Loucy (cell line): ENCODE measurements around the gene PODXL2.

Source experiments
- H2AFZ ChIP-seq: fragments of 200-600 bp; sonication (generic); 2 replicates; pipeline ENCODE4 v1.6.0; 2016; ENCODE audit warnings: antibody characterized with exemption, mild to moderate bottlenecking, low read length, moderate library complexity
- H3F3A ChIP-seq: fragments of 200-600 bp; 2 replicates; pipeline ENCODE4 v1.6.0; 2016; ENCODE audit warnings: antibody characterized with exemption, low read depth, mild to moderate bottlenecking
- H3K27me3 ChIP-seq: fragments of 200-600 bp; sonication (generic); 2 replicates; pipeline ENCODE4 v1.6.1; 2014; ENCODE audit warnings: low read length, mild to moderate bottlenecking; ENCODE audit not compliant: insufficient read depth, poor library complexity, severe bottlenecking
- H3K36me3 ChIP-seq: fragments of 200-600 bp; sonication (generic); 2 replicates; pipeline ENCODE4 v1.6.1; 2016; ENCODE audit warnings: low read length; ENCODE audit not compliant: insufficient read depth
- H3K4me1 ChIP-seq: fragments of 200-600 bp; sonication (generic); 2 replicates; pipeline ENCODE4 v1.5.1; 2014; ENCODE audit warnings: low read length, mild to moderate bottlenecking; ENCODE audit not compliant: insufficient read depth, poor library complexity, severe bottlenecking
- H3K4me2 ChIP-seq: fragments of 200-600 bp; sonication (generic); 2 replicates; pipeline ENCODE4 v1.6.0; 2014; ENCODE audit warnings: antibody characterized with exemption, low read length, low read depth, mild to moderate bottlenecking; ENCODE audit not compliant: poor library complexity, severe bottlenecking
- H3K4me3 ChIP-seq: fragments of 200-600 bp; sonication (generic); 2 replicates; pipeline ENCODE4 v1.5.1; 2014; ENCODE audit warnings: low read length, mild to moderate bottlenecking, mixed read lengths; ENCODE audit not compliant: poor library complexity, severe bottlenecking
- H3K79me2 ChIP-seq: fragments of 200-600 bp; sonication (generic); 2 replicates; pipeline ENCODE4 v1.6.1; 2014; ENCODE audit warnings: low read length; ENCODE audit not compliant: insufficient read depth
- H3K9ac ChIP-seq: fragments of 200-600 bp; sonication (generic); 2 replicates; pipeline ENCODE4 v1.6.0; 2014; ENCODE audit warnings: mild to moderate bottlenecking, low read depth, low read length, moderate library complexity; ENCODE audit not compliant: poor library complexity, severe bottlenecking
- H3K9me2 ChIP-seq: fragments of 200-600 bp; sonication (generic); replicated peaks from 2 replicates; pipeline ENCODE4 v1.6.1; 2016; ENCODE audit warnings: low read depth, low read length, mixed read lengths
- H3K9me3 ChIP-seq: fragments of 200-600 bp; sonication (generic); 2 replicates; pipeline ENCODE4 v1.6.1; 2014; ENCODE audit warnings: mild to moderate bottlenecking, antibody characterized with exemption, low read length, low read depth; ENCODE audit not compliant: insufficient read depth
- H4K20me1 ChIP-seq: fragments of 200-600 bp; sonication (generic); 2 replicates; pipeline ENCODE4 v1.6.0; 2014; ENCODE audit warnings: antibody characterized with exemption, low read length, mild to moderate bottlenecking; ENCODE audit not compliant: insufficient read depth, poor library complexity, severe bottlenecking
- CTCF ChIP-seq: fragments of 200-600 bp; sonication (generic); conservative IDR thresholded peaks from 2 replicates; pipeline ENCODE4 v1.5.1; 2014; ENCODE audit warnings: mild to moderate bottlenecking, antibody characterized with exemption, low read length
- EZH2phosphoT487 ChIP-seq: fragments of 200-600 bp; IDR thresholded peaks from 2 replicates; pipeline ENCODE4 v1.6.1; 2018; ENCODE audit warnings: antibody characterized with exemption, mild to moderate bottlenecking, moderate library complexity, borderline replicate concordance

PODXL2 gene

GRCh38 chr3:127719369-127719768 lies 90.4 kb downstream of the PODXL2 start:
- Histone ChIP-seq H2AFZ (no peak overlapping the region), H3K9ac (no peak overlapping the region), H3K27me3 (no peaks in the 10 kb centered on the region), H3F3A (no peaks in the 10 kb centered on the region), H3K79me2 (no peaks in the 10 kb centered on the region), H4K20me1 (no peaks in the 10 kb centered on the region), H3K4me3 (no peak overlapping the region), H3K4me2 (no peak overlapping the region), H3K9me3 (no peaks in the 10 kb centered on the region), H3K36me3 (peaks cover 78% of the 10 kb centered on the region), H3K9me2 (no peaks in the 10 kb centered on the region), H3K4me1 (no peaks in the 10 kb centered on the region)
- no peak for TF ChIP-seq EZH2phosphoT487
- TF ChIP-seq CTCF = no peak

- Histone ChIP-seq H3F3A (no peaks in the 10 kb centered on the region), H3K36me3 (peaks cover 80% of the 10 kb centered on the region), H3K79me2 (no peaks in the 10 kb centered on the region), H2AFZ (no peak overlapping the region), H4K20me1 (no peaks in the 10 kb centered on the region), H3K27me3 (no peaks in the 10 kb centered on the region), H3K4me1 (no peaks in the 10 kb centered on the region), H3K9me3 (no peaks in the 10 kb centered on the region), H3K4me2 (no peak overlapping the region), H3K9ac (no peak overlapping the region), H3K9me2 (no peaks in the 10 kb centered on the region), H3K4me3 (no peak overlapping the region)
- TF ChIP-seq EZH2phosphoT487 (no peak), CTCF (no peak)
Observed at GRCh38 chr3:127720161-127720823, 91.3 kb downstream of the PODXL2 start.

GRCh38 chr3:127720985-127721935 lies 92.3 kb downstream of the PODXL2 start:
- H3K4me1 ChIP-seq = no peaks in the 10 kb centered on the region
- H4K20me1 ChIP-seq = no peaks in the 10 kb centered on the region
- H3K4me2 ChIP-seq = no peak overlapping the region
- H2AFZ ChIP-seq = no peak overlapping the region
- H3K9me2 ChIP-seq = no peaks in the 10 kb centered on the region
- no peaks in the 10 kb centered on the region for H3F3A ChIP-seq
- H3K36me3 ChIP-seq = peaks cover 75% of the 10 kb centered on the region
- no peaks in the 10 kb centered on the region for H3K27me3 ChIP-seq
- TF ChIP-seq CTCF (no peak), EZH2phosphoT487 (no peak)
- H3K79me2 ChIP-seq = 0 out of 2 replicates have a peak, but pooled peaks cover 5% of the 10 kb centered on the region
- no peak overlapping the region for H3K4me3 ChIP-seq
- H3K9ac ChIP-seq = no peak overlapping the region
- H3K9me3 ChIP-seq = no peaks in the 10 kb centered on the region
